HG03469 (cell line): ENCODE results near the gene STX3.
A peak's percentile ranks its signal among the peaks of the same experiment; 100 is the strongest.
"Not testable (repeated sequence)": the region's sequence is repeated elsewhere in the genome, so short reads cannot be mapped to it uniquely, and the experiment has no call there.

Experiments
- ATAC-seq: cut with Tn5 transposase; IDR thresholded peaks from one replicate; pipeline ENCODE4 v1.9.1; 2021; ENCODE audit warnings: mild to moderate bottlenecking, moderate library complexity, moderate number of reproducible peaks; ENCODE audit not compliant: unreplicated experiment

STX3 gene

DNA sequence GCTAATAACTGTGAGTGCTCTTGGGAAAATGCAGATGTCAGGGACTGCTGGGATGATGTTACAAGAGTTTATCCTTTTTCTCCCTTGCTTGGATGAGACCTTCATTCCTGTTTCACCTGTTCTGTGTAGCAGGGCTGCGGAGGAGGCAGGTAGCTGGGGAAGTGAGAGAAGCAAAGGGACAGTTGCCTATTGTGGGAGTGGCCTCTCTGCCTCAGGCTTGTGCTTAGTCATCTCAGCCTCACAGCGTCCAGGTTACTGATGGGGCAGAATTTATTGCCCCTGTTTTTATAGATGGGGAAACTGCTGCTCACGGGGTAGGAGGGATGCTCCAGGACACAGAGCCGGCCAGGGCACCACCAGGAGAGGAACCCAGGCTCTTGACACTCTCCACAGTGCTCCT lies 1.7 kb downstream of the STX3 start:
- peak; percentile 39 for ATAC-seq

DNA sequence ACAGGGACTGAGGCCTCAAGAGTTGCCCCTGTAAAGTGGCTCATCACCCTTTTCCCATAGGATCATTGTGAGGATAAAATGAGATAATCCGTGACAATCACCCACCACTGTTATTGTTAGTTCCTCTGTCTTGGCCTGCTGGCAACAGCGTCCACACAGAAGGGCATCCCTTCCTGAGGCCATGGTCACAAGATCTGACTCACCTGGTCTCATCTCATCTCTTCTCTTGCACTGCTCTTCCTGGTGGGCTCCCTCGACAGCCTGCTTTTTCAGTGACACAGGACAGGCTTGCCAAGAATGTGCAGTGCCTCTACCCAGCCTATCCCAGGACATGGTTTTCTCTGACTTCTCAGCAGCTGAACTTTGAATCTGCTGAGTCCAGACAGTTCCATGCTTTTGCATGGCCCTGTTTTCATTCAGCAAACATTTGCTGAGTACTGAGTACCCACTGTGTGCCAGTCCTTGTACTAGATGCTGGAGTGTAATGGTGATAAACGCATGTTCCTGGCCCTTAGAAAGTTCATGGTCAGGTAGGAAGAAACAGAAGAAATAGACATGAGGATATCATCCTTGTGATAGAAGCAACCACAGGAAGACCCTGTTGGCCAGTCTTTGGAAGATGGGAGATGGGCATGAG lies 3.3 kb downstream of the STX3 start:
- no peak for ATAC-seq

DNA sequence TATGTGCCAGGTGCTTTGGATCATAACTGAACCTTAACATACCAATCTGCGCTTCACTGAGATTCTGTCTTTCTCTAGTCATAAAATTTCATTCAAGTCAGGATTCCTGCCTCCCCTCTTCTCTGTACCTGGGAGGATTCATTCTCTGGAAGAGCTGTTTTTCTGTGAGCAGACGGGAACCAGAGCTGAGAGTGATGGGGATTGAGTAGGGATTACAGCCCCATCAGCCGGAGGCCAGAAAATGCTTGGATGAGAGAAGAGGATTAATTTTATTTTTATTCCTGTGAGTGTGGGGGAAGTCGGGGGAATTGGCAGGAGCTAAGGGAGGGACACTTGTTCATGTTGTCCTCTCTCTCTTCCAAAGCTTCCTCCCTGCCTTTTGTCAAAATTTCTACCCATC lies 4.7 kb downstream of the STX3 start:
- ATAC-seq, result no peak

GRCh38 chr11:59760771-59761170 lies 5.6 kb downstream of the STX3 start:
- ATAC-seq, result no peak

GRCh38 chr11:59761993-59762392 lies 6.8 kb downstream of the STX3 start:
- ATAC-seq, result no peak

- no peak for ATAC-seq
Measured at GRCh38 chr11:59765068-59765735, 10.0 kb downstream of the STX3 start.

- ATAC-seq, result no peak
Measured at GRCh38 chr11:59766542-59767224, 11.5 kb downstream of the STX3 start.

DNA sequence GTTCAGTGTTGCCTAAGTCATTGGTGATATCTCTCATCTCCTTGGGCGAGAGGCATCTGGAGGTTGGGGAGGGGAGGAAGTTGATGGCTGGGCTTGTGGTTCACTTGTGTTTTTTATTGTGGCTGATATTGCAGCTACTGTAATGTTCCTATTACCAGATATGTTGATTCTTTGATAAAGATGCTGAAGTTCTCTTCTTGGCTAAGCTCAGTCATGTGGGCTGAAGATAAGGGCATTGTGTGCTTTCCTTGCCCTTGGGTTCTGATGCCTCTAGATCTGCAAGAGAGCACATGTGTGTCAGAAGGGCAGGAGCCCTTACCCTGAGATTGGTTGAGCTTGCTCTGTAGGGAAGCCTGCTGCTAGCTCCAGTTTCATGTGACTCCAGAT lies 12.0 kb downstream of the STX3 start:
- no peak for ATAC-seq

DNA sequence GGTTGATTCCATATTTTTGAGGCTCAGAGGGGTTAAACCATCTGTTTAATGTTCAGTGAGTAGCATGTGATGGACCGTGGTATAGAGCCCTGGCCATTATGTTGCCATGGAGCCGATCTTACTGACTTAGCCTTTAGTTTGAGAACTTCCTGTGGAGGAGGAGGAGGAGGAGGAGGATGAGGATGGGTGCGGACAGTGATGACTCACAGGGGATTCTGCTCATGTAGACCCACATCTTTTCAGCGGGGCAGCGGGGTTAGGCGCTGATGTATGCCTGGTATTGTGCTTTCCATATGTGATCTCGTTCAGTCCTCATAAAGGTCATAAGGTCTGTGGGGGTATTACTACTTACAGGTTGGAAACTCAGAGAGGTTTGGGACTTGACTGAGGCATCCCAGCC lies 13.9 kb downstream of the STX3 start:
- ATAC-seq, result no peak

GRCh38 chr11:59769828-59770227 lies 14.7 kb downstream of the STX3 start:
- ATAC-seq, result no peak

- ATAC-seq, result no peak
Measured at GRCh38 chr11:59770319-59770718, 15.1 kb downstream of the STX3 start.

DNA sequence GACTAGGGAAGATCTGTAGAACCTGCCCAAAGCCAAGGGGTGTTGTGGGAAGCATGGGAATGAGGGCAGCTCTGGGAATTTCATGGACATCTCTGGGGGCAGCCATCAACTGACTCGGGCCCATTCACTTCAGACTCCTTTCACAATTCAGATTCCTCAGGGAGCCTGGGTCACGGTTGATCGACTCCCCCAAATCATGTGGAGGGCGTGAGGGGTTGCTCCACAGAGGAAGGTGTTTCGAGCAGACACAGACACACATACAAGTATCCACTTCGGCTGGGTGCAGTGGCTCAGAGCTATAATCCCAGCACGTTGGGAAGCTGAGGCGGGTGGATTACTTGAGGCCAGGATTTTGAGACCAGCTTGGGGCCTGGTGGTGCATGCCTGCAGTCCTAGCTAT lies 15.7 kb downstream of the STX3 start:
- no peak for ATAC-seq

DNA sequence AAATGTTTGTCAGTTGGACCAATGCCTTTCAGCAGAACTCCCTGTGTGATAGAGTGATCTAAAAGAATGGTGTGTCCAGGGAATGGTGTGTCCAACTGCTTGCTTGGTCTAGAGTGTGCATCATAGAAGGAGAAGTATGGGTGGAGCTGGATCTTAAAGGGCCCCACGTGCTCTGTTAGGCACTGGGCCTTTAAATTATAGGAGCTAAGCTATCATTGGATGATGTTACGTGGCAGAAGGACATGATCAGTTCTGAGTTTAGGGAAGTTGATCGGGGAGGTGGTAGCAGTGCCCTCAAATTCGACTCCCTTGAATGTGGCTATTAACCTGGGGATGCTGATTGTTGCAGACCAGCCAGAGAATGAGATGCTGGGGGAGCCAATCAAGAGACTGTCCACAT lies 16.4 kb downstream of the STX3 start:
- ATAC-seq, result no peak

DNA sequence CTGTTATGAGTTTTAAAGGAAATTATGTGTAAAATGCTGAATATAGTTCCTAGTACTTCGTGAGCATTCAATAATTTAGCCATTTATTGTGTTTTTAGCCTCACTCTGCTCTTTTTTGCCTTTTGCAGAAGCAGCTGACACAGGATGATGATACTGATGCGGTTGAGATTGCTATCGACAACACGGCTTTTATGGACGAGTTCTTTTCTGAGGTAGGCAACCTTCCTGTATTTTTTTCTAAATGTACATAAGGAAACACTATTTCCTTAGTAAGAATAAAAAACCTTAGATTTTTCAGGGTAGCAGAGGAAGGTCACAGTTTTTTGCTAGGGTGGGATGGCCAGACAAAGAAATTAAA lies 17.9 kb downstream of the STX3 start:
- ATAC-seq, result no peak

DNA sequence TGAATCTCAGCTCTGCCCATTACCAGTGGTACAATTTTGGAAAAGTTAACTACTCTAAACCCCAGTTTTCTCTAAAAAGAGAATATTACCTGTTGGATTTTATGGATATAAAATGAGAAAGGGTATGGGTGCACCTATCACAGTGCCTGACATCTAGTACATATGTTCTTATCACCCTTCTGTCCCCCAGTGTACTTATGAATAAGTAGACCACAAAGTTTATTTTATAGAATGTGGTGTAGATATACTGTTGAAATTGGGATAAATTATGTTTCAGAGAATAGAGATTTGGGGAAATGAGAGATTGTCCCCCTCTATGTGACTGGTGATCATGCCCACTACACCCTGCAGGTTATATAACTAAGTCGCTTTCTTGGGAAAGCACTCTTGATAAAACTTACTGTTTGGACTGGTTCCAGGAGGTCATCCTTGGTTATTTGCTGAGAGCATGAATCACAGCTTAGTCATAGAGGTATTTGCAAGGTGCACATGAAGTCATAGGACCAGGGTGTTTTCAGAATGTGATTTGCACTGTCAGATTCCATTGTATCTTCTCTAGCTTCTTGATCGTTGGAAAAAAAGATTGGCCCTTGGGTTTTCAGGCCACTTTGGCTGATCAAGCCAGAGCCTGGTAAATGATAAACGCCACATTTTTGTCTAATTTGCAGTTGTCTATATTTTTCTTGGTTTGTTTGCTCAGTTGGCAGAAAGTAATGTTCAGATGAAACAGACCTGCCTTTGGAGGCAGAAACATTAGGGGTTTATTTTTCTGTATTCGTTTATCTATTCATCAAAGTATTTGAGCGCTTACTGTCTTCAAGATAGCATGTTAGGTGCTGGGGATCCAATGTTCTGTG lies 21.3 kb downstream of the STX3 start:
- ATAC-seq, result no peak

GRCh38 chr11:59777104-59777503 lies 21.9 kb downstream of the STX3 start:
- no peak for ATAC-seq

- ATAC-seq, result no peak
Measured at GRCh38 chr11:59778122-59778521, 22.9 kb downstream of the STX3 start.

DNA sequence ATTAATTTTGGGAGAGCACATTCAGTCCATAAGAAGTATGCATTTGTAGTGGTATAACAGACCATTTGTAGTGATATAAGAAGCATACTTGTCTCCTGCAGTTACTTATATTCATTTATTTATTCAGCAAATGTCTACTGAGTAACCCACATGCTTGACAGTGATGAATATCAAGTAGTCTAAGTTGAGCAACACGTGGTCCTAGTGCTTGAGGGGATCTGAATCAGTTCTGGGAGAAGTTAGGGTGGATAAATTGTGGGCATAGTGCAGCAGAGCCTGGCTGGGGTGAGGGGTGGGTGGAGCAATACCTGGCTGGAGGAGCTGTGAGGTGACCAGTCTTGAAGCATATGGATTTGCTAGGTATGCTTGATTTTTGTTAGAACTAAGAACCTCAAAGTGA lies 24.3 kb downstream of the STX3 start:
- no peak for ATAC-seq

DNA sequence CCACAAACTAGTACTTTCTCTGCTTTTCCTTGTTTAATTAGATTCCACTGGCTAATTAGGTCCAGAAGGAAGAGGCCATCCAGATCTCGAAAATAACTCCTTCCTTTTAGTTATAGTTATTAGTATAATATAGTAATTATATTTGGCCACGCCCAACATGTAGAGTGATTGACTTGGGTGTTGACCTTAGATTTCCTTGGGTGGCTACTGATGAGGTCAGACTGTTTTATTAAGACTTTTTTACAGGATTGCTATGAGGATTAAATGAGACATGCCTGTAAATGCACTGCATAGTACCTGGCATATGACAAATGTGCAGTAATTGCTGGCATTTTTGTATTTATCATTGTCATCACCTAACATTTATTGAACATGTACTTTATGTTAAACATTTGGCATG lies 26.9 kb downstream of the STX3 start:
- no peak for ATAC-seq

DNA sequence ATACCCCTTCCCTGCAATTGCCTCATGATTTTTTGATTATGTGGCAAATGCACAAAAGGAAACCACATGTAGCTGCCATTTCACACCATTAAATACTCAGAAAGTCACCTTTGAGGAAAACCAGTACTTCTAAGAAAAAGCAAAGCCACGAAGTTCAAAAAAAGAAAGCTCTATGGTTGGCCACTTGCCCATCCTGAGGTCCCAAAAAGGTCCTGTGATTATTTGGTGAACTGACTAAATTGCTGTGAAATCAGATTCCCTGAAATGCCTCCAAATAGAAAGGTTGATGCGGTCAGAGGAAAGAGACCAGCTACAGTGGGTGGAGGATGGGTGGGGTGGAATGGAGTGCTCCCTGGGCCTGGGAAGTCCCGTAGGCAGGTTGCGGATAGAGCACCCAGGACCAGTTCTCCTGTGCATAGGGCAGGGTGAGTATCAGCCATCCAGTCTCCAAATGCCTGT lies 28.5 kb downstream of the STX3 start:
- ATAC-seq, result no peak

DNA sequence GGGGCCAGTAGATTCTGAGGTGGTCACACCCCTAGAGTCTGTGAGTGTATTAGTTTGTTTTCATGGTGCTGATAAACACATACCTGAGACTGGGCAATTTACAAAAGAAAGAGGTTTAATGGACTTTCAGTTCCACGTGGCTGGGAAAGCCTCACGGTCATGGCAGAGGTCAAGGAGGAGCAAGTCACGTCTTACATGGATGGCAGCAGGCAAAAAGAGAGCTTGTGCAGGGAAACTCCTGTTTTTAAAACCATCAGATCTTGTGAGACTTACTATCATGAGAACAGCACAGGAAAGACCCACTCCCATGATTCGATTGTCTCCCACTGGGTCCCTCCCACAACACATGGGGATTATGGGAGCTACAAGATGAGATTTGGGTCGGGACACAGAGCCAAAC lies 29.3 kb downstream of the STX3 start:
- not testable (repeated sequence) for ATAC-seq
